SH-SY5Y (cell line): ENCODE results near the gene INPP4B.

Experiments
- GATA2 ChIP-seq: IDR thresholded peaks from 2 replicates; pipeline ENCODE4 v1.6.1; 2011; ENCODE audit warnings: mild to moderate bottlenecking, low read depth, low read length
- GATA3 ChIP-seq: IDR thresholded peaks from 2 replicates; pipeline ENCODE4 v1.6.1; 2011; ENCODE audit warnings: low read depth, mild to moderate bottlenecking, low read length, moderate library complexity

GRCh38 chr4:142435599-142436235, 410.4 kb downstream of the INPP4B start:
- TF ChIP-seq GATA3, result no peak
- TF ChIP-seq GATA2, result no peak
